Transverse colon (tissue), 4 donors: Measurements from ENCODE around the gene AP4S1. TPM values are rescaled to one million over a fixed set of nuclear protein-coding genes. Genes with fewer than 3 reads are reported as not detected.
"Not testable (repeated sequence)": the region's sequence is repeated elsewhere in the genome, so short reads cannot be mapped to it uniquely, and the experiment has no call there.

Experiments used
- DNase-seq: peaks from one replicate; pipeline ENCODE4 v3.0.0-alpha.2; 2019
- H3K27ac ChIP-seq, 4 donors: fragments of 200-600 bp; sonication (generic); 2 replicates each; pipeline ENCODE4 v1.5.1; 2016 to 2018; ENCODE audit warnings: inconsistent platforms in 4 of 4
- H3K27me3 ChIP-seq: fragments of 200-600 bp; sonication (generic); 2 replicates; pipeline ENCODE4 v1.5.1; 2017; ENCODE audit warnings: inconsistent platforms
- H3K36me3 ChIP-seq, 4 donors: fragments of 200-600 bp; sonication (generic); 2 replicates each; pipeline ENCODE4 v1.5.1; 2017 to 2019; ENCODE audit warnings: inconsistent platforms in 4 of 4
- H3K4me1 ChIP-seq, 4 donors: fragments of 200-600 bp; sonication (generic); 2 replicates each; pipeline ENCODE4 v1.5.1; 2017 to 2020; ENCODE audit warnings: inconsistent platforms in 4 of 4
- H3K4me3 ChIP-seq, 4 donors: fragments of 200-600 bp; sonication (generic); 1 replicate in 1 of 4; 2 replicates in 3 of 4; pipeline versions ENCODE4 v1.5.1 to v1.6.1; 2017 to 2019; ENCODE audit warnings: inconsistent platforms in 4 of 4
- H3K9me3 ChIP-seq, 2 donors: fragments of 200-600 bp; sonication (generic); 2 replicates each; pipeline ENCODE4 v1.5.1; 2017 to 2019; ENCODE audit warnings: inconsistent platforms in 2 of 2
- EP300 ChIP-seq: sonication (generic); formaldehyde crosslinking; IDR thresholded peaks from one replicate; pipeline ENCODE4 v1.6.1; 2017; ENCODE audit warnings: antibody characterized with exemption, low read depth
- POLR2A ChIP-seq: fragments of 450-650 bp; IDR thresholded peaks from one replicate; pipeline ENCODE4 v1.6.1; 2016; ENCODE audit warnings: antibody characterized with exemption, mild to moderate bottlenecking, moderate library complexity
- POLR2AphosphoS5 ChIP-seq, 3 donors: sonication (generic); formaldehyde crosslinking; IDR thresholded peaks; one replicate each; pipeline ENCODE4 v1.6.1; 2016; ENCODE audit warnings: antibody characterized with exemption in 3 of 3
- WGBS, 2 donors: methylation state at CpG; one replicate each; pipeline ENCODE4 v1.1.5; 2018; ENCODE audit warnings: low coverage in 1 of 2; 5-methylcytosine and 5-hydroxymethylcytosine counted together
- in situ Hi-C, 4 donors: fragments of 200-750 bp; cut with MboI; loops; one replicate each; pipeline versions ENCODE4 v1.15.0 to v1.15.1; 2017; ENCODE audit warnings: low sequenced_read_pairs in 3 of 4, low pct_ligation_motif_present in 1 of 4, low pct_unique_long_range_greater_than_20kb in 1 of 4
- intact Hi-C: fragments of 100-400 bp; cut with DNase I; formaldehyde crosslinking; loops from one replicate; pipeline ENCODE4 v1.15.1; 2023; ENCODE audit warnings: low total_unique reads
- total RNA-seq, 4 donors: library from RNA; depleted of rRNA; stranded (reverse); fragments of >200 nt; gene quantifications; one replicate each; pipeline ENCODE4 v1.1.0, GENCODE V29; 2016
- TF ChIP-seq, protein P1 (sequence below), 5 experiments: fragments of 200-600 bp in 3 of 5; fragments of 450-650 bp in 2 of 5; sonication (generic) in 3 of 5; IDR thresholded peaks; 1 replicate in 2 of 5; 2 replicates in 3 of 5; pipeline ENCODE4 v1.5.1; 2016 to 2017; ENCODE audit warnings: antibody characterized with exemption in 5 of 5, inconsistent platforms in 3 of 5, mild to moderate bottlenecking in 2 of 5, moderate library complexity in 1 of 5

Gene AP4S1
- total RNA-seq, 4 donors from 2014 or later, result 0.60 to 9.8 (median 4.6) TPM

DNA sequence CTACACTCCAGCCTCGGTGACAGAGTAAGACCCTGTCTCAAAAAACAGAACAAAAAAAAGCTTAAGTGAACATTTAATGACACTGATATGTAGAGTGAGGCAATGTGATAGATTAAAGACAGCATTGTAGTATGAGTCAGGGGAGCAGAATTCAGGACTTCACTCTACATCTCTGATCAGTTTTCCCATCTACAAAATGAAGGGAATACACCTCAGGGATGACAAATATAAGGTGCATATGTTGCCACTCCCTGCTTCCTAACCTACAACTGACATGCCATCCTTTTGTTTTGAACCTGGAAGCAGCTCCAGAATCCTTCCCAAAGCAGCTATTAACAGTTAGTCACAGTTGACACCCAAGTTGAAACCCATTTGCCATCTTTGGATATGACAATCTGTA, 31.6 kb downstream of the AP4S1 start:
- TF ChIP-seq POLR2A (no peak), EP300 (no peak), POLR2AphosphoS5 (IDR thresholded peaks at IDR 0.05) (no peak)
- TF ChIP-seq, protein P1, sequence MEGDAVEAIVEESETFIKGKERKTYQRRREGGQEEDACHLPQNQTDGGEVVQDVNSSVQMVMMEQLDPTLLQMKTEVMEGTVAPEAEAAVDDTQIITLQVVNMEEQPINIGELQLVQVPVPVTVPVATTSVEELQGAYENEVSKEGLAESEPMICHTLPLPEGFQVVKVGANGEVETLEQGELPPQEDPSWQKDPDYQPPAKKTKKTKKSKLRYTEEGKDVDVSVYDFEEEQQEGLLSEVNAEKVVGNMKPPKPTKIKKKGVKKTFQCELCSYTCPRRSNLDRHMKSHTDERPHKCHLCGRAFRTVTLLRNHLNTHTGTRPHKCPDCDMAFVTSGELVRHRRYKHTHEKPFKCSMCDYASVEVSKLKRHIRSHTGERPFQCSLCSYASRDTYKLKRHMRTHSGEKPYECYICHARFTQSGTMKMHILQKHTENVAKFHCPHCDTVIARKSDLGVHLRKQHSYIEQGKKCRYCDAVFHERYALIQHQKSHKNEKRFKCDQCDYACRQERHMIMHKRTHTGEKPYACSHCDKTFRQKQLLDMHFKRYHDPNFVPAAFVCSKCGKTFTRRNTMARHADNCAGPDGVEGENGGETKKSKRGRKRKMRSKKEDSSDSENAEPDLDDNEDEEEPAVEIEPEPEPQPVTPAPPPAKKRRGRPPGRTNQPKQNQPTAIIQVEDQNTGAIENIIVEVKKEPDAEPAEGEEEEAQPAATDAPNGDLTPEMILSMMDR (IDR thresholded peaks at IDR 0.05), result no peak
- no peak overlapping the region for H3K27ac ChIP-seq
- 88% methylated on average over 1 of the region's 1 CpG; no CpG with 5 or more reads in 1 of the 2 donors for WGBS, 2 donors
- no peaks in the 10 kb centered on the region for H3K27me3 ChIP-seq
- in situ Hi-C loops (no loop called here), intact Hi-C loops (no loop called here)
- DNase-seq, result no peak
- H3K36me3 ChIP-seq, result no peaks in the 10 kb centered on the region
- H3K9me3 ChIP-seq, result no peaks in the 10 kb centered on the region
- no peak overlapping the region for H3K4me3 ChIP-seq
- peaks cover 4 to 20% (median 14%) of the 10 kb centered on the region in 4 donors for H3K4me1 ChIP-seq

- DNase-seq, result no peak
- H3K27me3 ChIP-seq, result no peaks in the 10 kb centered on the region
- WGBS, 2 donors, result 90 to 97% methylated on average over 3 to 12 of the region's 12 CpGs
- TF ChIP-seq, protein P1 (IDR thresholded peaks at IDR 0.05), result no peak
- TF ChIP-seq EP300, result no peak
- TF ChIP-seq POLR2A, result no peak
- no peak for TF ChIP-seq POLR2AphosphoS5 (IDR thresholded peaks at IDR 0.05)
- in situ Hi-C loops, result no loop called here
- no peaks in the 10 kb centered on the region for H3K36me3 ChIP-seq
- no peaks in the 10 kb centered on the region for H3K9me3 ChIP-seq
- no peak overlapping the region for H3K27ac ChIP-seq
- no peak overlapping the region for H3K4me3 ChIP-seq
- intact Hi-C loops, result no loop called here
- H3K4me1 ChIP-seq, result peaks cover 4 to 20% (median 14%) of the 10 kb centered on the region in 4 donors
Observed at GRCh38 chr14:31057701-31058364, 32.4 kb downstream of the AP4S1 start.

- Histone ChIP-seq H3K4me3 (no peak overlapping the region), H3K36me3 (no peaks in the 10 kb centered on the region), H3K9me3 (no peaks in the 10 kb centered on the region), H3K4me1 (peaks cover 4 to 17% (median 14%) of the 10 kb centered on the region in 4 donors), H3K27me3 (no peaks in the 10 kb centered on the region), H3K27ac (peak overlapping the region in 3 of 4 donors; percentile 21 to 29 (median 25))
- TF ChIP-seq POLR2AphosphoS5 (IDR thresholded peaks at IDR 0.05), result peak in 1 of 3 donors; percentile 21
- TF ChIP-seq, protein P1 (IDR thresholded peaks at IDR 0.05), result no peak
- WGBS, 2 donors, result 66% methylated on average over 1 of the region's 1 CpG; no CpG with 5 or more reads in 1 of the 2 donors
- in situ Hi-C loops (no loop called here), intact Hi-C loops (no loop called here)
- peak; percentile 21 for DNase-seq
Observed at GRCh38 chr14:31059152-31059924, 33.9 kb downstream of the AP4S1 start.

- in situ Hi-C loops, result no loop called here
- WGBS, 2 donors, result 90% methylated on average over 3 to 6 of the region's 6 CpGs
- H3K36me3 ChIP-seq, result no peaks in the 10 kb centered on the region
- intact Hi-C loops, result no loop called here
- H3K27me3 ChIP-seq, result no peaks in the 10 kb centered on the region
- TF ChIP-seq POLR2AphosphoS5 (IDR thresholded peaks at IDR 0.05), result no peak
- TF ChIP-seq, protein P1 (IDR thresholded peaks at IDR 0.05), result no peak
- no peak for TF ChIP-seq EP300
- no peak for TF ChIP-seq POLR2A
- H3K4me1 ChIP-seq, result peaks cover 4 to 17% (median 14%) of the 10 kb centered on the region in 4 donors
- H3K4me3 ChIP-seq, result no peak overlapping the region
- H3K27ac ChIP-seq, result no peak overlapping the region
- DNase-seq, result no peak
- H3K9me3 ChIP-seq, result no peaks in the 10 kb centered on the region
Observed at GRCh38 chr14:31060253-31060875, 34.9 kb downstream of the AP4S1 start.

- H3K27me3 ChIP-seq, DNase-seq, intact Hi-C loops, H3K9me3 ChIP-seq, H3K36me3 ChIP-seq, in situ Hi-C loops, H3K27ac ChIP-seq, H3K4me3 ChIP-seq: not testable (repeated sequence)
- 87 to 88% methylated on average over 3 to 8 of the region's 8 CpGs for WGBS, 2 donors
- H3K4me1 ChIP-seq, result peaks cover 4 to 17% (median 14%) of the 10 kb centered on the region in 4 donors
Observed at GRCh38 chr14:31062908-31063307, 37.5 kb downstream of the AP4S1 start.
